ENCODE data around the gene GATAD2B. TPM values are rescaled to one million over a fixed set of nuclear protein-coding genes. Genes with fewer than 3 reads are reported as not detected.

Gene GATAD2B
- total RNA-seq, 1 donor from 2014 or later, result 48.4 TPM

DNA sequence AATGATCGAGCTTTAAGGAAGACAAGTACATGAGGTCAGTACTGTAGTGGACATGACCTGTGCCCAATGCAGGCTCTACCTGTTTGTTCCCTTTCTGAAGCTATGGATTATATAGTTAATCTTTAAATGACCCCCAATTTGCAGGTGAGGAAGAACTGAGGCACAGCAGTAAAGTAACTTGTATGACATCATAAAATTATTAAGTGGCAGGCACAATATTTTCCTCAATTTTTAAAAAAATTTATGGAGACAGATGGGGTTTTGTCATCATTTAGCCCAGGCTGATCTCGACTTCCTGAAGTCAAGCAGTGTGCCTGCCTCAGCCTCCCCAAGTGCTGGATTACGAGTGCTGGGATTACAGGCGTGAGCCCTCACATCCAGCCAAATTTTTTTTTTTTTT is 3.6 kb upstream of the GATAD2B start:
- no peaks in the 10 kb centered on the region for H3K27me3 ChIP-seq (ENCODE audit: insufficient read depth, low read length)
- FAIRE-seq (no peak), DNase-seq (ENCODE audit: low read depth) (no peak)
- Mint-ChIP-seq H3K4me1 (ENCODE audit: low read depth, unreplicated experiment) (peaks cover 1% of the 10 kb centered on the region), H3K9me3 (ENCODE audit: unreplicated experiment) (no peaks in the 10 kb centered on the region), H3K4me3 (ENCODE audit: unreplicated experiment) (no peak overlapping the region), H3K36me3 (ENCODE audit: low read depth, unreplicated experiment) (peaks cover 5% of the 10 kb centered on the region), H3K27me3 (ENCODE audit: low read depth, unreplicated experiment) (no peaks in the 10 kb centered on the region), H3K27ac (ENCODE audit: unreplicated experiment) (no peak overlapping the region)
- no peak overlapping the region for H3K27ac ChIP-seq (ENCODE audit: low read depth, low read length)
- peaks cover 2% of the 10 kb centered on the region for H3K36me3 ChIP-seq (ENCODE audit: insufficient read depth, low read length)
- no peak overlapping the region for H3K4me3 ChIP-seq (ENCODE audit: insufficient read depth, low read depth, low read length)
- peaks cover 8% of the 10 kb centered on the region for H3K79me2 ChIP-seq (ENCODE audit: insufficient read depth, low read length)
- H3K9ac ChIP-seq (ENCODE audit: low read length), result no peak overlapping the region
- H3K4me1 ChIP-seq (ENCODE audit: insufficient read depth, low read length), result peaks cover 17% of the 10 kb centered on the region
- H4K20me1 ChIP-seq (ENCODE audit: insufficient read depth, low read length), result peaks cover 8% of the 10 kb centered on the region
- TF ChIP-seq EZH2 (IDR thresholded peaks at IDR 0.05; ENCODE audit: insufficient read depth, low read length) (no peak), CTCF (IDR thresholded peaks at IDR 0.05; ENCODE audit: insufficient read depth, low read depth, low read length) (no peak)
- H2AFZ ChIP-seq (ENCODE audit: low read depth, low read length), result no peak overlapping the region
- no peak overlapping the region for H3K4me2 ChIP-seq (ENCODE audit: low read length)
- no peaks in the 10 kb centered on the region for H3K9me3 ChIP-seq (ENCODE audit: insufficient read depth, low read depth, low read length)

DNA sequence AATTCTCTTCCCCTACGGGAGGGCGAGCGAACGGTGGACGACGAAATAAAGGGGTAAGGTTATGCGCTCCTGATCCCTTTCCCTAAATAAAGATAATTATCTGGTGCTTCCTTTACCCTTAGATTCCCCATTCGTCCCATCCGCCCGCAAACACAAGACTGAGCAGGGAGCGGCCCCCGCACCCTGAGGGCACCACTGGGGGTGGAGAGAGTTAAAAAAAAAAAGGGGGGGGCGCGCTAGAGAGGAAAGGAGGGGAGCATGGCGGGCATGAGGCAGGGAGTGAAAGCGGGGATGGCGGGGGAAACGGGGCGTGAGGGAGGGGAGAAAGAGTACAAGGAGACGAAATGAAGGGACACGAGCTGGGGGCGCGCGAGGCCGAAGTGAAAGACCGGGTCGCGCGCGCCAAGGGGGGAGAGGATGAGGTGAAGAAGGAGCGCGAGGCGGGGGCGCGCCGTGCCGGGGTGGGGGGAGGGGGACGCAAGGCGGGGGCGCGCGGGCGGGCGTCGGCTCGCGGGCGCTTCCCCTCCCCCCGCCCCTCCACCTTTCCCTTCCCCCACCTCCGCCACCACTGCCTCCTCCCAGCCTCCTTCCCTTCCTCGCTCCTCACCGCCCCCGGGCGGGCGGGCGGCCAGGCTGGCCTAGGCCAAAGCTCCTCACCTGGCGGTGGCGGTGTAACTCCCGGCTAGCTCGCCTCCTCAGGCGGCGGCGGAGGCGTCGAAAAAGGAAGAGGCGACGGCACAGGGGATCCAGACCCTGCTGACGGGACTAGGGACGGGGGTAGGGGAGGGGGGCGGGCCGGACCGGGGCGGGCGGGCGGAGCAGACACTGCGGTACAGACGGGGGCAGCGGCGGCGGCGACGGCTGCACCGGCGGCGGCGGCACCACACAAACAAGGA is 448 bp downstream of the GATAD2B start:
- Histone ChIP-seq H3K4me2 (ENCODE audit: low read length) (peak overlapping the region; percentile 89), H4K20me1 (ENCODE audit: insufficient read depth, low read length) (peaks cover 47% of the 10 kb centered on the region), H3K9me3 (ENCODE audit: insufficient read depth, low read depth, low read length) (no peaks in the 10 kb centered on the region), H3K27ac (ENCODE audit: low read depth, low read length) (peak overlapping the region; percentile 71), H3K79me2 (ENCODE audit: insufficient read depth, low read length) (peaks cover 48% of the 10 kb centered on the region), H3K9ac (ENCODE audit: low read length) (peak overlapping the region; percentile 80), H3K4me3 (ENCODE audit: insufficient read depth, low read depth, low read length) (peak overlapping the region; percentile 71), H3K27me3 (ENCODE audit: insufficient read depth, low read length) (no peaks in the 10 kb centered on the region), H3K4me1 (ENCODE audit: insufficient read depth, low read length) (peaks cover 31% of the 10 kb centered on the region), H3K36me3 (ENCODE audit: insufficient read depth, low read length) (no peaks in the 10 kb centered on the region), H2AFZ (ENCODE audit: low read depth, low read length) (peak overlapping the region; percentile 58)
- H3K27me3 Mint-ChIP-seq (ENCODE audit: low read depth, unreplicated experiment), result no peaks in the 10 kb centered on the region
- H3K4me1 Mint-ChIP-seq (ENCODE audit: low read depth, unreplicated experiment), result peaks cover 28% of the 10 kb centered on the region
- no peak for DNase-seq (ENCODE audit: low read depth)
- no peak for FAIRE-seq
- H3K4me3 Mint-ChIP-seq (ENCODE audit: unreplicated experiment), result peak overlapping the region; percentile 95
- H3K27ac Mint-ChIP-seq (ENCODE audit: unreplicated experiment), result peak overlapping the region; percentile 80
- no peaks in the 10 kb centered on the region for H3K36me3 Mint-ChIP-seq (ENCODE audit: low read depth, unreplicated experiment)
- TF ChIP-seq CTCF (IDR thresholded peaks at IDR 0.05; ENCODE audit: insufficient read depth, low read depth, low read length), result no peak
- TF ChIP-seq EZH2 (IDR thresholded peaks at IDR 0.05; ENCODE audit: insufficient read depth, low read length), result no peak
- H3K9me3 Mint-ChIP-seq (ENCODE audit: unreplicated experiment), result no peaks in the 10 kb centered on the region

- no peak overlapping the region for H3K27ac ChIP-seq (ENCODE audit: low read depth, low read length)
Observed at GRCh38 chr1:153921803-153922075, 1.0 kb downstream of the GATAD2B start.

More at GRCh38 chr1:153921803-153922075, 1.0 kb downstream of the GATAD2B start:
- Histone ChIP-seq H3K27me3 (ENCODE audit: insufficient read depth, low read length) (no peaks in the 10 kb centered on the region), H3K79me2 (ENCODE audit: insufficient read depth, low read length) (peaks cover 54% of the 10 kb centered on the region), H3K36me3 (ENCODE audit: insufficient read depth, low read length) (no peaks in the 10 kb centered on the region), H3K4me2 (ENCODE audit: low read length) (peak overlapping the region; percentile 89), H3K4me1 (ENCODE audit: insufficient read depth, low read length) (peaks cover 31% of the 10 kb centered on the region), H3K9me3 (ENCODE audit: insufficient read depth, low read depth, low read length) (no peaks in the 10 kb centered on the region), H4K20me1 (ENCODE audit: insufficient read depth, low read length) (peaks cover 51% of the 10 kb centered on the region), H2AFZ (ENCODE audit: low read depth, low read length) (no peak overlapping the region), H3K9ac (ENCODE audit: low read length) (peak overlapping the region; percentile 80), H3K4me3 (ENCODE audit: insufficient read depth, low read depth, low read length) (peak overlapping the region; percentile 71)
- no peak for DNase-seq (ENCODE audit: low read depth)
- Mint-ChIP-seq H3K27ac (ENCODE audit: unreplicated experiment) (peak overlapping the region; percentile 80), H3K4me1 (ENCODE audit: low read depth, unreplicated experiment) (peaks cover 28% of the 10 kb centered on the region), H3K9me3 (ENCODE audit: unreplicated experiment) (no peaks in the 10 kb centered on the region), H3K27me3 (ENCODE audit: low read depth, unreplicated experiment) (no peaks in the 10 kb centered on the region), H3K4me3 (ENCODE audit: unreplicated experiment) (peak overlapping the region; percentile 95), H3K36me3 (ENCODE audit: low read depth, unreplicated experiment) (no peaks in the 10 kb centered on the region)
- no peak for FAIRE-seq
- TF ChIP-seq EZH2 (IDR thresholded peaks at IDR 0.05; ENCODE audit: insufficient read depth, low read length) (no peak), CTCF (IDR thresholded peaks at IDR 0.05; ENCODE audit: insufficient read depth, low read depth, low read length) (no peak)

Data from astrocyte (in vitro differentiated cells and primary cell).